AG08395 (cell line): Measurements from ENCODE around the gene SMAD5.

ENCODE experiments used
- DNase-seq: peaks from one replicate; pipeline ENCODE4 v3.0.0; 2012; ENCODE audit warnings: mixed read lengths, low spot score

SMAD5 gene

GRCh38 chr5:136155761-136156160, 23.1 kb downstream of the SMAD5 start:
- no peak for DNase-seq

DNA sequence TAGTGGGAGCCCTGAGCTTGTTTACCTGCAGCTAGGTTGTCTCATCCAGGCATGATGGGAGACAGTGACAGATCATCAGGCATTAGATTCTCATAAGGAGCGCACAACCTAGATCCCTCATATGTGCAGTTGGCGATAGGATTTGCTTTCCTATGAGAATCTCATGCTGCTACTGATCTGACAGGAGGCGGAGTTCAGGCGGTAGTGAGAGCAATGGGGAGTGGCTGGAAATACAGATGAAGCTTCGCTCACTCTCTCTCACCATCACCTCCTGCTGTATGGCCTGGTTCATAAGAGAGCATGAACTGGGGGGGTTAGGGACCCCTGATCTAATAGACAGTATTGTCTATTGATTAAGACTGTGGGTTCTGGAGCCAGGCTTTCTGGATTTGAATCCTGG, 24.9 kb downstream of the SMAD5 start:
- DNase-seq: no peak

DNA sequence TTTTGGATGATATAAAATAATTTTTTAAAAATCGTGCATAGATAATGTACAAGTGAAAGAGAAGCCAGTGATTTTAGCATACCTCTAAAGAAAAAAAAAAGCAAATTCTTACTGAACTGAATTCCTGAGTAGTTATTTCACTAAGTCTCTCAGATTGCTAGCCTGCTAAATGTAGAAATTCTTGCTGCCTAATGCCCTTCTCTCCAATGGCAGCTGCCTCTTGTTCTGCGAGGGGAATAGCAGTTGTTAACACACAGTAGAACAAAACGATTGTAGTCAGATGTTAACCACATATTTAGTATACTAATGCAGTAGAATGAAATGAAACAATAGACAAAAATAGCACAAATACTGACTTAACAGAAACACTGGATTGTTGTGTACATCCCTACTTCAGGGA, 26.8 kb downstream of the SMAD5 start:
- peak; percentile 50 for DNase-seq

GRCh38 chr5:136162008-136162407, 29.4 kb downstream of the SMAD5 start:
- DNase-seq: no peak

DNA sequence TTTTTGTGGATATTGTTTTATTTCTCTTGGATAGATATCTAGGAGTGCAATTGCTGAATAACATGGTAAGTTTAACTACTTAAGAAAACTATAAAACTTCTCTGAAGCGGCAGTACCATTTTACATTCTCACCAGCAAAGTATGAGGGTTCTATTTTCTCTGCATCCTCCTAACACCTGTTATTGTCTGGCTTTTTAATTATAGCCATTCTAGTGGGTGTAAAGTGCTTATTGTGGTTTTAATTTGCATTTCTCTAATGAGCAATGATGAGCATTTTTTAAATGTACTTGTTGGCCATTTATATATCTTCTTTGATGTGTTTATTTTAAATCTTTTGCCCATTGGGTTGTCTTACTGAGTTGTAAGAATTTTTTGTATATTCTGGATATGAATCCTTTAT, 31.6 kb downstream of the SMAD5 start:
- no peak for DNase-seq

- DNase-seq: no peak
Observed at GRCh38 chr5:136166909-136167308, 34.3 kb downstream of the SMAD5 start.

DNA sequence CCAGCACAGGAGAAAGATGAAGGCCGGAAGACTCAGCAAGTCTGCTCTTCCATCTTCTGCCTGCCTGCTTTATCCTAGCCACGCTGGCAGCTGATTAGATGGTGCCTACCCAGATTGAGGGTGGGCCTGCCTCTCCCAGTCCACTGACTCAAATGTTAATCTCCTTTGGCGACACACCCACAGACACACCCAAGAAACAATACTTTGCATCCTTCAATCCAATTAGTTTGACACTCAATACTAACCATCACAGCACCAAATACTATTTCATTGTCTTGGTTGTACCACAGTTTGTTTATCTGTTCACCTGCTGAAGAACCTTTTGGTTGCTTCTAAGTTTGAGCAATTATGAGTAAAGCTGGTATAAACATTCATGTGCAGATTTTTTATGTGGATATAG, 36.6 kb downstream of the SMAD5 start:
- DNase-seq: no peak

GRCh38 chr5:136174021-136174659, 41.5 kb downstream of the SMAD5 start:
- peak; percentile 72 for DNase-seq

DNA sequence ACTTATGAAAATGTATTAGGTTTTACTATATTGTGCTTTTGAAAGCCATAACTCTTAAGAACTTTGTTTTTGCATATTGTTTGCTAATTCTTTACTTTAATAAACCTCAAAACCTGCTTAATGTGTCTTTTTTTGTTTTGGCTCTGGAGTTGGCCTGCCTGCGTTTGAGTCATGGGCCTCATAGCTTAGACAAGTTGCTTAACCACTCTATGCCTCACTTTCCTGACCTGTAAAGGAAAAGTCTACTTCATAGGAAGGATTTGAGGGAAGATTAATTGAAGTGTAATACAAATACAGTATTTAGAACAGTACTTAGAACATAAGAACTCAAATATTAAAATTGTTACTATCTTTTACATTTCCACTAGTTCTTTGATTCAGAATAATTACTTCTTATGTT, 50.0 kb downstream of the SMAD5 start:
- DNase-seq: no peak

GRCh38 chr5:136185974-136186665, 53.5 kb downstream of the SMAD5 start:
- no peak for DNase-seq

GRCh38 chr5:136186796-136187195, 54.2 kb downstream of the SMAD5 start:
- no peak for DNase-seq

- DNase-seq: no peak
Observed at GRCh38 chr5:136188859-136189258, 56.2 kb downstream of the SMAD5 start.

DNA sequence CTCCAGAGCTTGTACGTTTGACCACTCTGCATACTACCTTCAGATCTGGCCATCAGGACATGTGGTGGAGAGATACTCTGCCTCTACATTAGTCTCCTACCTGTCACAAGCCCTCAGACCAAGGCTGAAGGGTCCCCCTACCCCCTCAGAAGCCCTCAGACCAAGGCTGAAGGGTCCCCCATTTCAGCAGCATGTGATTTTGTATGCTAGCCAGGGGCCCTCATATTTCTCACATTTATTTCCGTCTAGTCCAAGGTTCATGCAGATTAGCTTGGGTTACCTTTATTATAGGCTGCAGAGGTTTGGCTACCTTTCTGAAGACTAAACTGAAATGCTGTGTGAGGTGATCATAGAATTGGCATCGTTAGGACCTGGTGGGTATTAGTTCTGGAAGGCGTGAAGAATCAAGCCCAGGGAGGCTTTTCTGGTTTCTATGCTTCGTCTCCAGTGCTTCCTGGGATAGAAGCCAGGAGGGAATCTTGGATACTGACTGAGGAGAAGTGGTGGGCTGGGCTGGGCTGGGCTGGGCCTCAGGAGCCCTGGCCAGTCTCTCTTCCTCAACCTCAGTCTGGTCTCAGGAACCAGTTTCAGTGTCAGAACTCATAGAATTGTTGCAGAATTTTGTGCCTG, 57.6 kb downstream of the SMAD5 start:
- DNase-seq: no peak

GRCh38 chr5:136190904-136191303, 58.3 kb downstream of the SMAD5 start:
- no peak for DNase-seq

DNA sequence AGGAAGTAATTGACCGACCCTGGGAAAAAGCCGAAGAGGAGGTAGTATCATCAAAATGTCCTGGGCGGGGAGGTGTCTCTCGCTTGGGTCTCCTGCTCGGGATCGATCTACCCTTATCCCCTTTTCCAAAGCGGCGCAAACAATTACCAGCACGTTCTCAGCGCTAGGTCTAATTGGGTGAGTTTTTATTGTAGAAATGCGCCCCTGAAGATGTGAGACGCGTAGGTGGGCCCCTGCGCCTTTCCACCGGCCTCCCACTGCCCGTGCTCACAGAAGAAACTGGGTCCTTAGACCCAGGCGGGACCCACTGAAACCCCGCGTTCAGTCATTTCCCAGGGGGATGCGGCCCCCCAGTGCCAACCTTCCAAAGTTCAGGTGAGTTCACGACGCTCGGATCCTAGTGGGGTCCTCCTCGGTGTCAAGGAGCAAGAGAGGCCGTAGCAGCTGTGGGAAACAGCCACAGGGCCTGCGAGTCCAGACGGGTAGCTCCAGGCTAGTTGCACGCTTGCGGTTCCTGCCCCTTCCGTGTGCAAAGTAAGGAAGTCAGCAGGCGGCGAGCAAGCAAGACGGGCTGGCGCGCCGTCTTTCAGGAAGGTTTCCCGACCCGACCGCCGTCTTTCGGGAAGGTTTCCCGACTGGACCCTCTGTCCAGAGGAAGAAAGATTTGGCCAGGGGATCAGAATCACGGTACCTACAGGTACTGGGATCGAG, 58.8 kb downstream of the SMAD5 start:
- peak; percentile 31 for DNase-seq

- no peak for DNase-seq
Observed at GRCh38 chr5:136192015-136192525, 59.4 kb downstream of the SMAD5 start.

DNA sequence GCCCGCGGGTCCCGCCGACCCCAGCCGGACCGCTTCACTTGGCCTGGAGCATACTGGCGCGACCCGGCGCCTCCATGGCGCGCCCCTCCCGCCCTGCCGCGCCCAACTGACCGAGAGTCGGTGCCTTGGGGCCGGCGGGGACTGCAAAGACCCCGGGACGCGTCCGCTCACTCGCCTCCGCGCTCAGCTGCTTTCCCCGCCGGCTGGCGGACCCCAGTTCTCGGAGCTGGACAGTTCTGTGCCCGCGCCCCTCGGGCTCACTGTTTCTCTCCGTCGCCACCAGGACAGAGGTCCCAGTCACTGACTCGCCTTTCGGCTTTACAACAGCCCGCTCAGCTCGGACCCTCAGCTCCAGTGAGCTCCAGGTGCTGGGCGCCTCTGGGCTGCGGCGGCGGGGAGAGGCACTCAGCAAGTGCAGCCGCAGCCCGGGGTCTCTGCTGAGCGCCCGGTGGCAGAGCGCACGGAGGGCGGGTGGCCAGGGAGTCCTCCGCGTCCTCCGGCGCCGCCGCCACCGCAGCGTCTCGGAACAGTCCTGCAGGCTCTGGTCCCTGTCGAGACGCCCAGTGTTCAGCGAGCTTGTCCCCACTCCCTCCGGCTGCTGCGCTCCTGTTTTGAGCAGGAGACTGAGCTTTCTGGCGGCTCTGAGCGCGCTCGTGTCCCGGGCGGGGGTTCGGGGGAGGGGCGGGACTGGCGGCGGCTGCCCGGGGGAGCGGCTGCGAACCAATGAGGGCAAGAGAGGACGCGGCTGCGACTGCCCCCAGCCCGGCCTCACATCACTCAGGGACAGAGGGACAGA, 60.1 kb downstream of the SMAD5 start, which contains the start of gene SMIM32:
Gene SMIM32 (minus strand): TSS at position 637 of the 796 bp plus-strand sequence. CDS start 638 bp downstream, outside the sequence.
- DNase-seq: peak; percentile 28

- no peak for DNase-seq
Observed at GRCh38 chr5:136193322-136193935, 60.8 kb downstream of the SMAD5 start.

GRCh38 chr5:136194576-136194975, 61.9 kb downstream of the SMAD5 start:
- DNase-seq: no peak

DNA sequence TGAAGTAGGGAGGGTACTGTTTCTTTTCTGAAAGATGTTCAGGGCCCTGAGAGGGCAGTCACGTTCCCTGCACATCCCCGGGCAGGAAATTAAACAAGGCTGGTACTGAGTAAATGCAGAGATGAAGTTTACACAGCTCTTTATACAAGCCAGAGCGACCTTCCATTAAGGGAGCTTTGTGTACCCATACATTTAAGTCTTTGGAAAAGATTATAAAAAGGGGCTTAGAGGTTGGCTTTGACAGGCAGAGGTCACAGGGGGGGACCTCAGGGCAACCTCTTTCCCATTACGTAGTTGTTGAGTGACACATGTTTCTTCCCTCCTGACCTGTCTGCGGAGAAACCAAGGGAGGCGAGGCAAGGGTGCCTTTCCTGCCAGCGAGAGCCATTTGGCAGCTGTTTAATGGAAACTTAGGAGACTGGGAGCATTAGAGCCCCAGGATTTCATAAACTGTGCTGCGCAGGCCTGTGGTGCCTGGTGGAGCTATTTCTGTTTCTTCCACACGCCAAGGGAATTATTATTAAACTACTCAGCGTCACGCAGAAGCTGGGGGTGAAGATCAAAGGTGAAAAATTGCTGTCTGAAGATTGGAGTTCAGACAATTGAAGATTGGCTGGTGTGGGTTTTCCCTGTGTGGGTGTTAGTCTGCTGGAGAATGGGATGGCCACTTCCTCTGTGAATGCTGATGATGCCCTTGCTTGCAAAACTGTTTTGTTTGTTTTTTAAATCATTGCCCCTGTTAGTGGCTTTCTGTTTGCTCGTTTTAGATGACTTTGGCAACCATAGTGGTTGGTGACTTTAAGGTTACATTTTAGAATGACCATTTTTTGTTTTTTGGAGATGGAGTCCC, 63.6 kb downstream of the SMAD5 start:
- DNase-seq: no peak
